Heart left ventricle (tissue), 11 donors: ENCODE measurements around the gene MCAM. TPM values are rescaled to one million over a fixed set of nuclear protein-coding genes. Genes with fewer than 3 reads are reported as not detected.

ENCODE experiments used
- microRNA-seq, 4 donors: library from miRNA; unstranded; fragments of <30 nt; microRNA quantifications; one replicate each; pipeline versions ENCODE4 to v1.2.0, GENCODE V29; 2017 to 2020
- polyA plus RNA-seq, 2 donors: library from polyadenylated mRNA; stranded (reverse); fragments of 200-250 nt; gene quantifications; one replicate each; pipeline ENCODE4 v1.2.3, GENCODE V29; 2013
- total RNA-seq, 9 donors: library from RNA; depleted of rRNA in 2 of 9; stranded (reverse); fragments of >200 nt in 2 of 9; fragmentation: NEBNext Ultra II Directional in 3 of 9; extraction: Animal tissue kit (Norgen Biotek cat#: 25700) in 3 of 9; gene quantifications; one replicate each; pipeline versions ENCODE4 v1.1.0 to v1.2.4, GENCODE V29; 2016 to 2023
- donor health status: ischemic (EF 13 %, LVEDD 7.1; RV severe dilation, severe dysfunction).
- donor health status: healthy with polysubstance abuse.
- donor health status: DM: no; HTN: yes; CAD: no.
- donor health status: DM: no; HTN: no; CAD: no.
- donor health status: ischemic (EF 25% LVEDD 5.7; RV mildly dilated, moderate dysfunction).
- donor health status: healthy.
- donor health status: DM: yes; HTN: yes; CAD: no.
- donor health status: PGD.
- donor health status: nonischemic (EF 23%, LVEDD 6.1; RV moderate dilation, normal function).

Gene MCAM
- total and polyA plus RNA-seq, 11 donors = 31.9 to 380 (median 108) TPM

Small RNA genes within 50 kb of the gene (microRNA-seq; reads per million reads assigned to microRNA genes)
- 0 to 0.77 (median 0.41) reads per million in 4 donors for gene MIR6756

Other genes starting within 250 kb of the MCAM start
- 10 to 100 TPM; 18.7 to 33.3 (median 21.5) TPM for gene VPS11, start 249.3 kb downstream of the MCAM start, total RNA-seq
- 10 to 100 TPM; 21.7 to 27.1 TPM for gene VPS11, start 249.3 kb downstream of the MCAM start, polyA plus RNA-seq
- gene HMBS, start 232.2 kb downstream of the MCAM start, total RNA-seq = 10 to 100 TPM in 8 of 9 donors, 1 to 10 TPM in 1; 8.1 to 24.1 (median 16.6) TPM
- gene HMBS, start 232.2 kb downstream of the MCAM start, polyA plus RNA-seq = 10 to 100 TPM; 28.8 to 34.0 TPM
- 10 to 100 TPM; 11.2 to 32.4 (median 16.5) TPM for gene DPAGT1, start 215.3 kb downstream of the MCAM start, total RNA-seq
- 10 to 100 TPM; 13.4 to 32.9 TPM for gene DPAGT1, start 215.3 kb downstream of the MCAM start, polyA plus RNA-seq
- gene C2CD2L, start 209.8 kb downstream of the MCAM start, total RNA-seq = 10 to 100 TPM in 5 of 9 donors, 1 to 10 TPM in 4; 7.1 to 18.3 (median 11.2) TPM
- 10 to 100 TPM in 1 of 2 donors, 1 to 10 TPM in 1; 6.6 to 17.7 TPM for gene C2CD2L, start 209.8 kb downstream of the MCAM start, polyA plus RNA-seq
- gene HINFP, start 195.6 kb downstream of the MCAM start, total RNA-seq = 10 to 100 TPM in 7 of 9 donors, 1 to 10 TPM in 2; 9.4 to 16.3 (median 12.8) TPM
- gene HINFP, start 195.6 kb downstream of the MCAM start, polyA plus RNA-seq = 10 to 100 TPM; 10.8 to 12.9 TPM
- gene ABCG4, start 168.1 kb downstream of the MCAM start, total RNA-seq = 1 to 10 TPM in 4 of 9 donors, under 1 TPM in 5; 0.38 to 2.1 (median 0.98) TPM
- gene ABCG4, start 168.1 kb downstream of the MCAM start, polyA plus RNA-seq = 1 to 10 TPM in 1 of 2 donors, under 1 TPM in 1; 0.25 to 1.1 TPM
- gene NLRX1, start 148.4 kb downstream of the MCAM start, total RNA-seq = 10 to 100 TPM; 19.7 to 47.0 (median 30.7) TPM
- 10 to 100 TPM; 10.6 to 13.7 TPM for gene NLRX1, start 148.4 kb downstream of the MCAM start, polyA plus RNA-seq
- gene NHERF4, start 131.7 kb downstream of the MCAM start, total RNA-seq = 1 to 10 TPM in 1 of 9 donors, not detected in 8; 3.7 TPM
- not detected for gene NHERF4, start 131.7 kb downstream of the MCAM start, polyA plus RNA-seq
- gene CBL, start 110.8 kb downstream of the MCAM start, total RNA-seq = 10 to 100 TPM in 3 of 9 donors, 1 to 10 TPM in 6; 6.1 to 20.4 (median 9.5) TPM
- gene CBL, start 110.8 kb downstream of the MCAM start, polyA plus RNA-seq = 1 to 10 TPM; 3.1 to 5.8 TPM
- 10 to 100 TPM in 8 of 9 donors, 1 to 10 TPM in 1; 8.1 to 22.4 (median 11.8) TPM for gene RNF26, start 17.4 kb upstream of the MCAM start, total RNA-seq
- 10 to 100 TPM in 1 of 2 donors, 1 to 10 TPM in 1; 6.2 to 17.6 TPM for gene RNF26, start 17.4 kb upstream of the MCAM start, polyA plus RNA-seq
- gene C1QTNF5, start 23.8 kb upstream of the MCAM start, total RNA-seq = 10 to 100 TPM; 12.9 to 47.1 (median 19.8) TPM
- 10 to 100 TPM; 20.0 to 23.9 TPM for gene C1QTNF5, start 23.8 kb upstream of the MCAM start, polyA plus RNA-seq
- gene MFRP, start 29.6 kb upstream of the MCAM start, total RNA-seq = not detected
- gene MFRP, start 29.6 kb upstream of the MCAM start, polyA plus RNA-seq = under 1 TPM in 1 of 2 donors, not detected in 1; 0.04 TPM
- 100 to 1,000 TPM in 7 of 9 donors, 10 to 100 TPM in 2; 53.7 to 138 (median 108) TPM for gene USP2, start 64.6 kb upstream of the MCAM start, total RNA-seq
- gene USP2, start 64.6 kb upstream of the MCAM start, polyA plus RNA-seq = 10 to 100 TPM; 62.3 to 79.9 TPM
- gene THY1, start 106.0 kb upstream of the MCAM start, total RNA-seq = 10 to 100 TPM in 2 of 9 donors, 1 to 10 TPM in 6, not detected in 1; 1.1 to 57.8 (median 5.8) TPM
- 10 to 100 TPM in 1 of 2 donors, under 1 TPM in 1; 0.80 to 16.7 TPM for gene THY1, start 106.0 kb upstream of the MCAM start, polyA plus RNA-seq